ENCODE results near the gene TMEM184A. TPM values are rescaled to one million over a fixed set of nuclear protein-coding genes. Genes with fewer than 3 reads are reported as not detected.

Gene TMEM184A
- total RNA-seq, 4 donors from 2014 or later = 0.44 to 3.0 (median 0.70) TPM

DNA sequence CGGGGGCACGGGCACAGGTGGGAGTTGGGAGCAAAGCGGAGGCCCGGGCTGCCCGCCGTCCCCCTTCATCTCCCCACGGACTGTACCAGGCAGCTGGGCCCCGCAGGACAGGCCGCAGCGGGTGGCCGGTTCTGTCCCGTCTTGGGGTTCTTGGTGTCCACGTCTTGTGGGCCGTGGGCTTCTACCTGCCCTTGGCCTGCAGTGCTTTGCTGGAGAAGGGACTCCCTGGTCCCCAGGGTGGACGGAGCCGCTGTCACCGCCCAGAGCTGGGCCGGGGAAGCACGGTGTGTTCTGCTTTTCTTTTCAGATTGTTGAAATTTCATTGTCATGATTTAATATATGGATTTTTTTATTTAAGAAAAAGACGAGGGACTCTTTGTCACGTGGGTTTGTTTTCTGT lies 13.7 kb downstream of the TMEM184A start:
- WGBS, 2 donors = 93% methylated on average over 21 of the region's 21 CpGs
- DNase-seq = no peak
- Histone ChIP-seq H3K27me3 (no peaks in the 10 kb centered on the region), H3K36me3 (peaks cover 27 to 29% of the 10 kb centered on the region in 2 donors), H3K4me1 (peaks cover 9 to 14% of the 10 kb centered on the region in 2 donors), H3K27ac (no peak overlapping the region), H3K9me3 (no peaks in the 10 kb centered on the region), H3K4me3 (replicated peaks in 1 of 3) (no peak overlapping the region)
- TF ChIP-seq CTCF (IDR thresholded peaks at IDR 0.05) = no peak
- no peak for TF ChIP-seq POLR2A (IDR thresholded peaks at IDR 0.05)
- intact Hi-C loops (cut with DNase I) = no loop called here

DNA sequence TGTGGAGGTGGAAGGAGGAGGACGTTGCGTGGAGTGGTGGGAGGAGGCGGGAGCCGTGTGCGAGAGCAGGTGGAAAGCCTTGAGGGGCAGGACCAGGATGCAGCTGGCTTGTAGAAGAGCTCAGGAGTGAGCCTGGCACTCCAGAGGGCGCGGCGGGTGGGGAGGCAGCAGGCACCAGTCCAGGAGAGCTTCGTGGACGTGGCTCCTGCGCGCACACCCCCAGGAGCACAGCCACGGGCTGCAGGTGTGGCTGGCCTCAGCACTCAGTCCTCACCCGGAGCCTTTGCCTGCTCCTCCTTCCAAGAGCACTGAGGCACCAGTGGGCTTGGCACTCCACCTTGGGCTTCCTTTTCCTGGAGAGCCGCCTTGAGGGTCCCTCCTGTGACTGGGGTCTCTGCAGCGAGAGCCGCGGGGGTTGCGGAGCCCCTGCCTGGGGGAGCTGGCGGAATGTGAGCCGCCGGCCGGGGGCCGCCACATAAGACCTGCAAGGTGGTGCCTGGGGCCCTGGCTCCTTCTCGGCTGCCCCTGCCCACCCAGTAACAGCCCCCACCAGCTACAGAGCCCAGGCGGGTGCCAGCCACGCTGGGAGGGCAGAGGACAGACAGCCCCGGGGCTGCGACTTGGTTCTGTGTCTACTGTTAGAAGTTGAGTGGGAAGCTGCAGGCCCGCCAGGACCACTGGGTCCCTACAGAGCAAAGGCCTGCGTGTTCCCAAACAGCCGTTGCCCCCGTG lies 14.4 kb downstream of the TMEM184A start:
- Histone ChIP-seq H3K4me3 (replicated peaks in 1 of 3) (no peak overlapping the region), H3K27ac (no peak overlapping the region), H3K36me3 (peaks cover 27 to 29% of the 10 kb centered on the region in 2 donors), H3K9me3 (no peaks in the 10 kb centered on the region), H3K4me1 (peaks cover 14 to 18% of the 10 kb centered on the region in 2 donors), H3K27me3 (no peaks in the 10 kb centered on the region)
- intact Hi-C loops (cut with DNase I) = no loop called here
- DNase-seq = no peak
- no peak for TF ChIP-seq CTCF (IDR thresholded peaks at IDR 0.05)
- no peak for TF ChIP-seq POLR2A (IDR thresholded peaks at IDR 0.05)
- 92 to 95% methylated on average over 25 to 32 of the region's 33 CpGs for WGBS, 2 donors

GRCh38 chr7:1540776-1541271 lies 15.2 kb downstream of the TMEM184A start:
- 96 to 97% methylated on average over 17 of the region's 31 CpGs for WGBS, 2 donors
- H3K36me3 ChIP-seq = peaks cover 27 to 29% of the 10 kb centered on the region in 2 donors
- no peak overlapping the region for H3K27ac ChIP-seq

DNA sequence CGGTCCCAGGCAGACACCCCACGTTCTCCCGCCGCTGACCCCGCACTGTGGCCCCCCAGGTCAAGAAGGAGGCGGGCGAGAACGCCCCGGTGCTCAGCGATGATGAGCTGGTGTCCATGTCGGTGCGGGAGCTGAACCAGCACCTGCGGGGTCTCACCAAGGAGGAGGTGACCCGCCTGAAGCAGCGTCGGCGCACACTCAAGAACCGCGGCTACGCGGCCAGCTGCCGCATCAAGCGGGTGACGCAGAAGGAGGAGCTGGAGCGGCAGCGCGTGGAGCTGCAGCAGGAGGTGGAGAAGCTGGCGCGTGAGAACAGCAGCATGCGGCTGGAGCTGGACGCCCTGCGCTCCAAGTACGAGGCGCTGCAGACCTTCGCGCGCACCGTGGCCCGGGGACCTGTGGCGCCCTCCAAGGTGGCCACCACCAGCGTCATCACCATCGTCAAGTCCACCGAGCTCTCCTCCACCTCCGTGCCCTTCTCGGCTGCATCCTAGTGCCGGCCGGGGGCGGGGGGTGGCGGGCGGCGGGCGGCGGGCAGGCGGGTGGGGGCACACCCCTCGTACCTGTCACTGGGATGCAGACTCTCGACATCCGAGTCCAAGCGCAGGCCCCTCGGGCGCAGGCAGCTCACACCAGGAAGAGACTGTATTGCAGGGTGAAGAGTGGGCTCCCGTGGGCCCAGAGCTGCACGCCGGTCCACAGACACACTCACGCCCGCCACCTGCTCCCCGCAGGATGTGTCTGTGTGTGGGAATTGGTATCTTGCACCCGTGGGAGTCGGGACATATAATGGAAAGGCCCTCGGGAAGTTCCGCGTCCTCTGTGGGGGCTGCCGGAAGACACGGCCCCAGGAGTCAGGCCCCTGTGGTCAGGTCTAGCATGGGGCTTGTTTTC lies 15.9 kb downstream of the TMEM184A start:
- H3K27ac ChIP-seq = no peak overlapping the region
- intact Hi-C loops (cut with DNase I) = no loop called here
- 96 to 97% methylated on average over 54 to 57 of the region's 73 CpGs for WGBS, 2 donors

More at GRCh38 chr7:1540776-1541271, 15.2 kb downstream of the TMEM184A start:
- no peak for DNase-seq
- intact Hi-C loops (cut with DNase I) = no loop called here
- no peaks in the 10 kb centered on the region for H3K27me3 ChIP-seq
- no peaks in the 10 kb centered on the region for H3K9me3 ChIP-seq
- peaks cover 17 to 26% of the 10 kb centered on the region in 2 donors for H3K4me1 ChIP-seq
- TF ChIP-seq POLR2A (IDR thresholded peaks at IDR 0.05) (no peak), CTCF (IDR thresholded peaks at IDR 0.05) (no peak)
- H3K4me3 ChIP-seq (replicated peaks in 1 of 3) = no peak overlapping the region

More for the DNA sequence above, 15.9 kb downstream of the TMEM184A start:
- no peak for TF ChIP-seq CTCF (IDR thresholded peaks at IDR 0.05)
- TF ChIP-seq POLR2A (IDR thresholded peaks at IDR 0.05) = no peak
- DNase-seq = no peak
- Histone ChIP-seq H3K27me3 (no peaks in the 10 kb centered on the region), H3K4me1 (peaks cover 17 to 33% of the 10 kb centered on the region in 2 donors), H3K36me3 (peaks cover 27 to 29% of the 10 kb centered on the region in 2 donors), H3K9me3 (no peaks in the 10 kb centered on the region), H3K4me3 (replicated peaks in 1 of 3) (no peak overlapping the region)

Measured in thyroid gland (tissue), 4 donors.